H1 (cell line): ENCODE data around the gene CCDC83. TPM values are rescaled to one million over a fixed set of nuclear protein-coding genes. Genes with fewer than 3 reads are reported as not detected.

Source experiments
- PHF8 ChIP-seq: fragments of 200-600 bp; sonication (generic); conservative IDR thresholded peaks from 2 replicates; pipeline ENCODE4 v1.7.1; 2012; ENCODE audit warnings: low read depth, mild to moderate bottlenecking, inconsistent platforms, low read length, moderate library complexity
- RXRA ChIP-seq: IDR thresholded peaks from 2 replicates; pipeline ENCODE4 v1.6.1; 2011; ENCODE audit warnings: low read depth, mild to moderate bottlenecking, low read length, moderate library complexity; ENCODE audit not compliant: insufficient read depth
- YY1 ChIP-seq: IDR thresholded peaks from 2 replicates; pipeline ENCODE4 v1.6.1; 2011; ENCODE audit warnings: low read depth, mild to moderate bottlenecking, low read length
- ZNF274 ChIP-seq: IDR thresholded peaks from 2 replicates; pipeline ENCODE4 v1.7.0; 2012; ENCODE audit warnings: low read length, borderline replicate concordance; ENCODE audit errors: extremely low read depth
- polyA plus RNA-seq, 7 experiments: library from polyadenylated mRNA; depleted of rRNA in 3 of 7; stranded (reverse) in 5 of 7; unstranded in 2 of 7; fragments of >200 nt in 5 of 7; fragments of 200-250 nt in 2 of 7; gene quantifications; 1 replicate in 5 of 7; 2 replicates in 1 of 7; 4 replicates in 1 of 7; pipeline versions ENCODE4 v1.2.1 to v1.2.3, GENCODE V29; 2011 to 2013; ENCODE audit warnings: missing spikeins in 2 of 7, mixed read lengths in 2 of 7
- total RNA-seq: library from RNA; stranded (reverse); fragmentation: NEBNext Ultra II Directional; extraction: Animal tissue kit (Norgen Biotek cat#: 25700); gene quantifications from 2 replicates; pipeline ENCODE4 v1.2.1, GENCODE V29; 2021

Gene CCDC83
- total and polyA plus RNA-seq, 2 of the 8 experiments (the other 6 are each of a cell fraction or from before 2014, with no cell fraction given) = not detected

DNA sequence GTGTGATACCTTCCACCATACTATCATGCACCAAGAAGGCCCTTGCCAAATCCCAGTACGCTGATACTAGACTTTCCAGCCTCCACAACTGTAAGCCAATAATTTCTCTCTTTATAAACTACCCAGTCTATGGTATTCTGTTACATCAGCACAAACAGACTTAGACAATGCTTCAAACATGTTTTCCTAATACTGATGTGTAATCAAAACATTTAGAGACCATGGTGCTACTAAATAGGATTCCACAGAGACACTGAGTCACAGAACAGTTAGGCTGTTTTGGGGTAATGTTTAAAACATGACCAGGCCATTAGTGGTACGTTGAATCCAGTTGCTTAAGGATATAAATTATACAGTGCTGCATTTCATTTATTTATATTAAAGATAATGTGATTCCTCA lies 110.0 kb downstream of the CCDC83 start (continued):
- TF ChIP-seq RXRA (no peak), YY1 (no peak), PHF8 (no peak), ZNF274 (no peak)
